OCI-LY7 (cell line): ENCODE data around the gene SYDE1.

ENCODE experiments used
- CTCF ChIP-seq: fragments of 200-600 bp; sonication (generic); conservative IDR thresholded peaks from 2 replicates; pipeline ENCODE4 v1.5.1; 2014; ENCODE audit warnings: mild to moderate bottlenecking, antibody characterized with exemption, low read length, moderate library complexity, mixed read lengths
- EZH2phosphoT487 ChIP-seq: fragments of 200-600 bp; sonication (generic); IDR thresholded peaks from 2 replicates; pipeline ENCODE4 v1.6.1; 2018; ENCODE audit warnings: low read depth, borderline replicate concordance, mild to moderate bottlenecking, mixed run types, antibody characterized with exemption, low read length, moderate library complexity, mixed read lengths

- TF ChIP-seq CTCF, result peak; percentile 81
- no peak for TF ChIP-seq EZH2phosphoT487
These were observed 54.1 kb downstream of the SYDE1 start for GRCh38 chr19:15161028-15161984.
